Astrocyte of the spinal cord (primary cell): ENCODE results near the gene RNF40.

Source experiments
- DNase-seq: peaks from one replicate; pipeline ENCODE4 v3.0.0; 2011; ENCODE audit warnings: low read depth, low spot score
- H3K4me3 ChIP-seq: 2 replicates; pipeline ENCODE4 v1.5.1; 2011; ENCODE audit warnings: low read depth, mild to moderate bottlenecking, low read length, moderate library complexity
- in situ Hi-C: cut with HindIII; loops from 2 replicates; pipeline ENCODE4 v1.10.0; 2017; ENCODE audit warnings: low sequenced_read_pairs
- TF ChIP-seq, protein P1 (sequence below): IDR thresholded peaks from 2 replicates; pipeline ENCODE4 v1.5.1; 2012; ENCODE audit warnings: low read depth, mild to moderate bottlenecking, low read length, inconsistent platforms

RNF40 gene

DNA sequence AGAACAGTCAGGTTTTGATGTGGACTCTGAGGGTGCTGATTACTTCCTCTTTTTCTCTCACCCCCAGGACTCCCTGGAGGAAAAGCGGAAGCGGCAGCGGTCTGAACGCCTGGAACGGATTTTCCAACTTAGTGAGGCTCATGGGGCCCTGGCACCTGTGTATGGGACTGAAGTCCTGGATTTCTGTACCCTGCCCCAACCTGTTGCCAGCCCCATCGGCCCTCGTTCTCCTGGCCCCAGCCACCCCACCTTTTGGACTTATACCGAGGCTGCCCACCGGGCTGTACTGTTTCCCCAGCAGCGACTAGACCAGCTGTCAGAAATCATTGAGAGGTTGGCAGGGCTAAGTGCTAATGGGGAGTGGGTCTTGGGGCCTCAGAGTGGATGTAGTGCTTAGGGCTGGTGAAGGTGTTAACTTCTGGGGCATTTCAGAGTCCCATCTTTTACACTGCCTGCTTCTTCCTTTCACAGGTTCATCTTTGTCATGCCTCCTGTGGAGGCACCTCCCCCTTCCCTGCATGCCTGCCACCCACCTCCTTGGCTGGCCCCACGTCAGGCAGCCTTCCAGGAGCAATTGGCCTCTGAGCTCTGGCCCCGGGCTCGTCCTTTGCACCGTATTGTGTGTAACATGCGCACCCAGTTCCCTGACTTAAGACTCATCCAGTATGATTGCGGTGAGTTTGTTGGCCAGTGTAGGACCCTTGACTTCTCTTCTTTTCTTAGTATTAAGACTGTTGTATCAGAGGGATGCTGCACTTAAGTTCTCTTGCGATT lies 33.0 kb upstream of the RNF40 start:
- no peak for DNase-seq
- in situ Hi-C loops = no loop called here
- TF ChIP-seq, protein P1, sequence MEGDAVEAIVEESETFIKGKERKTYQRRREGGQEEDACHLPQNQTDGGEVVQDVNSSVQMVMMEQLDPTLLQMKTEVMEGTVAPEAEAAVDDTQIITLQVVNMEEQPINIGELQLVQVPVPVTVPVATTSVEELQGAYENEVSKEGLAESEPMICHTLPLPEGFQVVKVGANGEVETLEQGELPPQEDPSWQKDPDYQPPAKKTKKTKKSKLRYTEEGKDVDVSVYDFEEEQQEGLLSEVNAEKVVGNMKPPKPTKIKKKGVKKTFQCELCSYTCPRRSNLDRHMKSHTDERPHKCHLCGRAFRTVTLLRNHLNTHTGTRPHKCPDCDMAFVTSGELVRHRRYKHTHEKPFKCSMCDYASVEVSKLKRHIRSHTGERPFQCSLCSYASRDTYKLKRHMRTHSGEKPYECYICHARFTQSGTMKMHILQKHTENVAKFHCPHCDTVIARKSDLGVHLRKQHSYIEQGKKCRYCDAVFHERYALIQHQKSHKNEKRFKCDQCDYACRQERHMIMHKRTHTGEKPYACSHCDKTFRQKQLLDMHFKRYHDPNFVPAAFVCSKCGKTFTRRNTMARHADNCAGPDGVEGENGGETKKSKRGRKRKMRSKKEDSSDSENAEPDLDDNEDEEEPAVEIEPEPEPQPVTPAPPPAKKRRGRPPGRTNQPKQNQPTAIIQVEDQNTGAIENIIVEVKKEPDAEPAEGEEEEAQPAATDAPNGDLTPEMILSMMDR = no peak
- no peak overlapping the region for H3K4me3 ChIP-seq

DNA sequence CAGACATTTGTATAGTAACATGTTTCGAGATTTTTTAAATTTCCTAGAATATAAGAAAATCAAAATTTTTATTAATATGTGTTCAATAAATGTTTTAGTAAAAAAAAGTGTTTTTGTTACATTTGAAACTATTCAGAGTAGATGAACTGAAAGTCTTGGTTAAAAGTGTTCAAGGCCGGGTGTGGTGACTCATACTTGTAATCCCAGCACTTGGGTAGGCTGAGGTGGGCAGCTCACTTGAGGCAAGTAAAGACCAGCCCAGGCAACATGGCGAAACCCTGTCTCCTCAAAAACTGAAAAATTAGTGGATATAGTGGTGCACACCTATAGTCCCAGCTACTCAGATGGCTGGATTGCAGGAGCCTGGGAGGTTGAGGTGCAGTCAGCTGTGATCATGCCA lies 30.7 kb upstream of the RNF40 start:
- TF ChIP-seq, protein P1 = no peak
- DNase-seq = no peak
- in situ Hi-C loops = no loop called here
- no peak overlapping the region for H3K4me3 ChIP-seq

DNA sequence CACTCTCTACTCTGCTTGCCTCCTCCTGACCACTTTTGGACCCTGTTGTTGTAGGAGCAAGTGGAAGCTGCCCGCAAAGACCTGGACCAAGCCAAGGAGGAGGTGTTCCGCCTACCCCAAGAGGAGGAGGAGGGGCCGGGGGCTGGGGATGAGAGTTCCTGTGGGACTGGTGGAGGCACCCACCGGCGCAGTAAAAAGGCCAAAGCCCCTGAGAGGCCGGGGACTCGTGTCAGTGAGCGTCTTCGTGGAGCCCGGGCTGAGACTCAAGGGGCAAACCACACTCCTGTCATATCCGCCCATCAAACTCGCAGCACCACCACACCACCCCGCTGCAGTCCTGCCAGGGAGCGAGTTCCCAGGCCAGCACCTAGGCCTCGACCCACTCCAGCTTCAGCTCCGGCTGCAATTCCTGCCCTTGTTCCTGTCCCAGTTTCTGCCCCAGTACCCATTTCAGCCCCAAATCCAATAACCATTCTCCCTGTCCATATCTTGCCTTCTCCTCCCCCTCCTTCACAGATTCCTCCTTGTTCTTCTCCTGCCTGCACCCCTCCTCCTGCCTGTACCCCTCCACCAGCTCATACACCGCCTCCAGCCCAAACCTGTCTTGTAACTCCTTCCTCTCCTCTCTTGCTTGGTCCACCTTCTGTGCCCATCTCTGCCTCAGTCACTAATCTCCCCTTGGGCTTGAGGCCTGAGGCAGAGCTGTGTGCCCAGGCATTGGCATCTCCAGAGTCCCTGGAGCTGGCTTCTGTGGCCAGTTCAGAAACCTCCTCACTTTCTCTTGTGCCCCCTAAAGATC lies 24.9 kb upstream of the RNF40 start:
- no peak for DNase-seq
- TF ChIP-seq, protein P1 = no peak
- in situ Hi-C loops = no loop called here
- no peak overlapping the region for H3K4me3 ChIP-seq

DNA sequence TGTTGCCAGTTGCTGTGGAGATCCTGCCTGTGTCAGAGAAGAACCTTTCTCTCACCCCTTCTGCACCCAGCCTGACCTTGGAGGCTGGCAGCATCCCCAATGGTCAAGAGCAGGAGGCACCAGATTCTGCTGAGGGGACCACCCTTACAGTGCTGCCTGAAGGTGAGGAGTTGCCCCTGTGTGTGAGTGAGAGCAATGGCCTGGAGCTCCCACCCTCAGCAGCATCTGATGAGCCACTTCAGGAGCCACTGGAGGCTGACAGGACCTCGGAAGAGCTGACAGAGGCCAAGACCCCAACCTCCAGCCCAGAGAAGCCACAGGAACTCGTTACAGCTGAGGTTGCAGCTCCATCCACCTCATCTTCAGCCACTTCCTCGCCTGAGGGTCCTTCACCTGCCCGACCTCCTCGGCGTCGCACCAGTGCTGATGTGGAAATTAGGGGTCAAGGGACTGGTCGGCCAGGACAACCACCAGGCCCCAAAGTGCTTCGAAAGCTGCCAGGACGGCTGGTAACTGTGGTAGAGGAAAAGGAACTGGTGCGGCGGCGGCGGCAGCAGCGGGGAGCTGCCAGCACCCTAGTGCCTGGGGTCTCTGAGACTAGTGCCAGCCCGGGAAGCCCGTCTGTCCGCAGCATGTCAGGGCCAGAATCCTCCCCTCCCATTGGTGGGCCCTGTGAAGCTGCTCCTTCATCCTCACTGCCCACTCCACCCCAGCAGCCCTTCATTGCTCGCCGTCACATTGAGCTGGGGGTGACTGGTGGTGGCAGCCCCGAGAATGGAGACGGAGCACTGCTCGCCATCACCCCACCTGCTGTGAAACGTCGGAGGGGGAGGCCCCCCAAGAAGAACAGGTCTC lies 24.1 kb upstream of the RNF40 start:
- in situ Hi-C loops = no loop called here

DNA sequence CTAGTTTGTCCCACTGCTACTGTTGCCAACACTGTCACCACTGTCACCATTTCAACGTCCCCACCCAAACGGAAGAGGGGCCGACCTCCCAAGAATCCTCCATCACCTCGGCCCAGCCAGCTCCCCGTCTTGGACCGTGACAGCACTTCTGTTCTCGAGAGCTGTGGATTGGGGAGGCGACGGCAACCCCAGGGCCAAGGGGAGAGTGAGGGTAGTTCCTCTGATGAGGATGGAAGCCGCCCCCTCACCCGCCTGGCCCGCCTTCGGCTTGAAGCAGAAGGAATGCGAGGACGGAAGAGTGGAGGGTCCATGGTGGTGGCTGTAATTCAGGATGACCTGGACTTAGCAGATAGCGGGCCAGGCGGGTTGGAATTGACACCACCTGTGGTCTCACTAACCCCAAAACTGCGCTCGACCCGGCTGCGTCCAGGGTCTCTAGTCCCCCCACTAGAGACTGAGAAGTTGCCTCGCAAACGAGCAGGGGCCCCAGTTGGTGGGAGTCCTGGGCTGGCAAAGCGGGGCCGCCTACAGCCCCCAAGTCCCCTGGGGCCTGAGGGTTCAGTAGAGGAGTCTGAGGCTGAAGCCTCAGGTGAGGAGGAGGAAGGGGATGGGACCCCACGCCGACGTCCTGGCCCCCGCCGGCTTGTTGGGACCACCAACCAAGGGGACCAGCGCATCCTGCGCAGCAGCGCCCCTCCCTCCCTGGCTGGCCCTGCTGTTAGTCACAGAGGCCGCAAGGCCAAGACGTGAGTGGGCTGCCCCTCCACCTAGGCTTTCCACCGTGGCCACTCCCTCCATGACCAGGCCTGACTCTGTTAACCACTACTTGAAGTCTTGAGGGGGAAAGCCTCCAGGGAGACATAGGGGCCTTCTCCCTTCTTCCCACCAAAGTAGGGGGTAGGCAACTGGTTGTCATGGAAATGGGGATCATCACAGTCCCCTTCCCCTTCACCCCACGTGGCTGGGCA lies 22.9 kb upstream of the RNF40 start:
- in situ Hi-C loops = no loop called here
- no peak for DNase-seq
- no peak overlapping the region for H3K4me3 ChIP-seq
- TF ChIP-seq, protein P1 = no peak

More for the DNA sequence above, 24.1 kb upstream of the RNF40 start:
- TF ChIP-seq, protein P1 = no peak
- no peak overlapping the region for H3K4me3 ChIP-seq
- no peak for DNase-seq
